ENCODE results near the gene RNASE13.

- no peak for TF ChIP-seq CTCF (conservative IDR thresholded peaks at IDR 0.05; ENCODE audit: low read depth, low read length)
- no peak for TF ChIP-seq EZH2 (IDR thresholded peaks at IDR 0.05; ENCODE audit: borderline replicate concordance, low read depth, low read length, poor library complexity, severe bottlenecking)
Observed at GRCh38 chr14:21057803-21058675, 23.4 kb upstream of the RNASE13 start, which contains the start of gene RNASE8.
